ENCODE data around the gene GLE1. TPM values are rescaled to one million over a fixed set of nuclear protein-coding genes. Genes with fewer than 3 reads are reported as not detected.
A peak's percentile ranks its signal among the peaks of the same experiment; 100 is the strongest.

GLE1 gene
- total and polyA plus RNA-seq, 2 donors from 2014 or later, result 15.6 to 22.8 TPM

GRCh38 chr9:128470560-128470959 is 34.0 kb upstream of the GLE1 start:
- Histone ChIP-seq H3K4me1 (ENCODE audit: control insufficient read depth in 2 of 3, insufficient read depth in 2 of 3, low read depth in 1 of 3, low read length in 3 of 3) (no peaks in the 10 kb centered on the region), H3K9me3 (ENCODE audit: control insufficient read depth in 2 of 3, insufficient read depth in 1 of 3, low read length in 3 of 3) (no peaks in the 10 kb centered on the region), H3K27me3 (ENCODE audit: control insufficient read depth, insufficient read depth, low read length) (no peaks in the 10 kb centered on the region), H3K9ac (ENCODE audit: low read length in 3 of 3) (no peak overlapping the region), H3K27ac (ENCODE audit: low read depth in 2 of 2, low read length in 2 of 2) (no peak overlapping the region), H3K36me3 (ENCODE audit: control insufficient read depth in 2 of 3, insufficient read depth in 3 of 3, low read length in 3 of 3) (peaks cover 0 to 17% (median 8%) of the 10 kb centered on the region in 3 donors), H3K4me3 (ENCODE audit: low read length in 3 of 3) (no peak overlapping the region)
- no peak for TF ChIP-seq CTCF (IDR thresholded peaks at IDR 0.05; ENCODE audit: borderline replicate concordance, extremely low read depth, insufficient read depth)
- no peak for DNase-seq
- intact Hi-C loops (cut with DNase I), result no loop called here
- no peak for FAIRE-seq

- H3K27me3 ChIP-seq (ENCODE audit: control insufficient read depth, insufficient read depth, low read length), result no peaks in the 10 kb centered on the region
- H3K36me3 ChIP-seq (ENCODE audit: control insufficient read depth in 2 of 3, insufficient read depth in 3 of 3, low read length in 3 of 3), result peaks cover 0 to 15% (median 8%) of the 10 kb centered on the region in 3 donors
- TF ChIP-seq CTCF (IDR thresholded peaks at IDR 0.05; ENCODE audit: borderline replicate concordance, extremely low read depth, insufficient read depth), result no peak
- intact Hi-C loops (cut with DNase I), result no loop called here
- H3K4me1 ChIP-seq (ENCODE audit: control insufficient read depth in 2 of 3, insufficient read depth in 2 of 3, low read depth in 1 of 3, low read length in 3 of 3), result no peaks in the 10 kb centered on the region
- H3K4me3 ChIP-seq (ENCODE audit: low read length in 3 of 3), result no peak overlapping the region
- no peaks in the 10 kb centered on the region for H3K9me3 ChIP-seq (ENCODE audit: control insufficient read depth in 2 of 3, insufficient read depth in 1 of 3, low read length in 3 of 3)
- DNase-seq (no peak), FAIRE-seq (no peak)
- H3K27ac ChIP-seq (ENCODE audit: low read depth in 2 of 2, low read length in 2 of 2), result no peak overlapping the region
- H3K9ac ChIP-seq (ENCODE audit: low read length in 3 of 3), result no peak overlapping the region
Observed at GRCh38 chr9:128473104-128473503, 31.4 kb upstream of the GLE1 start.

GRCh38 chr9:128475867-128476266 is 28.7 kb upstream of the GLE1 start:
- Histone ChIP-seq H3K27me3 (ENCODE audit: control insufficient read depth, insufficient read depth, low read length) (no peaks in the 10 kb centered on the region), H3K27ac (ENCODE audit: low read depth in 2 of 2, low read length in 2 of 2) (no peak overlapping the region), H3K36me3 (ENCODE audit: control insufficient read depth in 2 of 3, insufficient read depth in 3 of 3, low read length in 3 of 3) (peaks cover 0 to 14% (median 7%) of the 10 kb centered on the region in 3 donors), H3K4me1 (ENCODE audit: control insufficient read depth in 2 of 3, insufficient read depth in 2 of 3, low read depth in 1 of 3, low read length in 3 of 3) (no peaks in the 10 kb centered on the region), H3K4me3 (ENCODE audit: low read length in 3 of 3) (no peak overlapping the region), H3K9me3 (ENCODE audit: control insufficient read depth in 2 of 3, insufficient read depth in 1 of 3, low read length in 3 of 3) (no peaks in the 10 kb centered on the region), H3K9ac (ENCODE audit: low read length in 3 of 3) (no peak overlapping the region)
- TF ChIP-seq CTCF (IDR thresholded peaks at IDR 0.05; ENCODE audit: borderline replicate concordance, extremely low read depth, insufficient read depth), result no peak
- FAIRE-seq, result no peak
- intact Hi-C loops (cut with DNase I), result no loop called here
- DNase-seq, result no peak

- Histone ChIP-seq H3K4me3 (ENCODE audit: low read length in 3 of 3) (no peak overlapping the region), H3K9ac (ENCODE audit: low read length in 3 of 3) (no peak overlapping the region), H3K9me3 (ENCODE audit: control insufficient read depth in 2 of 3, insufficient read depth in 1 of 3, low read length in 3 of 3) (no peaks in the 10 kb centered on the region), H3K27ac (ENCODE audit: low read depth in 2 of 2, low read length in 2 of 2) (no peak overlapping the region), H3K36me3 (ENCODE audit: control insufficient read depth in 2 of 3, insufficient read depth in 3 of 3, low read length in 3 of 3) (peaks cover 3 to 22% (median 7%) of the 10 kb centered on the region in 3 donors), H3K4me1 (ENCODE audit: control insufficient read depth in 2 of 3, insufficient read depth in 2 of 3, low read depth in 1 of 3, low read length in 3 of 3) (no peaks in the 10 kb centered on the region), H3K27me3 (ENCODE audit: control insufficient read depth, insufficient read depth, low read length) (no peaks in the 10 kb centered on the region)
- intact Hi-C loops (cut with DNase I), result no loop called here
- TF ChIP-seq CTCF (IDR thresholded peaks at IDR 0.05; ENCODE audit: borderline replicate concordance, extremely low read depth, insufficient read depth), result no peak
- peak in 1 of 5 donors; percentile 4 for DNase-seq
- FAIRE-seq, result no peak
Observed at GRCh38 chr9:128479262-128479661, 25.3 kb upstream of the GLE1 start.
